GM23248 (cell line): ENCODE data around the gene RNF11.

Source experiments
- EZH2 ChIP-seq: fragments of 200-600 bp; sonication (generic); IDR thresholded peaks from 2 replicates; pipeline ENCODE4 v1.6.1; 2018; ENCODE audit warnings: antibody characterized with exemption, mild to moderate bottlenecking; ENCODE audit not compliant: insufficient read depth, poor library complexity, severe bottlenecking
- EZH2phosphoT487 ChIP-seq: fragments of 200-600 bp; sonication (generic); IDR thresholded peaks from 2 replicates; pipeline ENCODE4 v1.6.1; 2018; ENCODE audit warnings: antibody characterized with exemption, moderate library complexity, mild to moderate bottlenecking, low read depth; ENCODE audit not compliant: insufficient read depth

DNA sequence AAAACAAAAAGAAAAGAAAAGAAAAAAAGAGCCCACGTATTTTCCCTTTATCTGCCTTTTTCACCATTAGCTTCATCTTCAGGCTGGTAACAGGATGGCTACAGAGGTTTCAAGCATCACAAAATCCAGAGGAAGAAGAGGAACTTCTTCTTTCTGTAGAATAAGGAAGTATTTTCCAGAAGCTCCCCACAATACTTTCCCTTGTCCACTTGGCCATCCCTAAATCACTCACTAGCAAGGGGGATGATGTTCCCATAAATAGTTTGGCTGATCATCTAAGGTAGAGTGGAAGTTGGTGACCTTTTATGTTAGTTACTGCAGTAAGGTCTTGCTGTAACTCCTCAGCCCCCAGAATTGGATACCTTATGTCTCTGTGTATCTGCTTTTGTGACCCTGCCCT, 45.1 kb upstream of the RNF11 start:
- TF ChIP-seq EZH2 (no peak), EZH2phosphoT487 (no peak)
